Lower lobe of right lung (tissue), 2 donors: Measurements from ENCODE around the gene CLDN3. TPM values are rescaled to one million over a fixed set of nuclear protein-coding genes. Genes with fewer than 3 reads are reported as not detected.
A peak's percentile ranks its signal among the peaks of the same experiment; 100 is the strongest.
"Not testable (repeated sequence)": the region's sequence is repeated elsewhere in the genome, so short reads cannot be mapped to it uniquely, and the experiment has no call there.

Experiments
- ATAC-seq, 2 donors: fragments of 200-7000 bp; cut with Tn5 transposase; one replicate each; pipeline ENCODE4 v1.9.1; 2020 to 2022; ENCODE audit warnings: mild to moderate bottlenecking in 2 of 2, moderate library complexity in 2 of 2
- DNase-seq: peaks from one replicate; pipeline ENCODE4 v3.0.0-alpha.2; 2020
- H3K27ac ChIP-seq: fragments of 200-600 bp; one replicate; pipeline ENCODE4 v1.8.0; 2022
- H3K27me3 ChIP-seq: fragments of 200-600 bp; one replicate; pipeline ENCODE4 v1.8.0; 2022; ENCODE audit warnings: low read depth
- H3K36me3 ChIP-seq: fragments of 200-600 bp; one replicate; pipeline ENCODE4 v1.8.0; 2022; ENCODE audit warnings: mild to moderate bottlenecking
- H3K4me1 ChIP-seq: fragments of 200-600 bp; one replicate; pipeline ENCODE4 v1.8.0; 2022
- H3K4me3 ChIP-seq: fragments of 200-600 bp; one replicate; pipeline ENCODE4 v1.8.0; 2022; ENCODE audit warnings: mild to moderate bottlenecking
- H3K9me3 ChIP-seq: fragments of 200-600 bp; one replicate; pipeline ENCODE4 v1.8.0; 2022
- intact Hi-C: fragments of 100-400 bp; cut with DNase I; formaldehyde crosslinking; loops from one replicate; pipeline ENCODE4 v1.11.0; 2022
- total RNA-seq: library from RNA; stranded (reverse); fragmentation: NEBNext Ultra II Directional; extraction: Animal tissue kit (Norgen Biotek cat#: 25700); gene quantifications from one replicate; pipeline ENCODE4 v1.2.1, GENCODE V29; 2021
- TF ChIP-seq, protein P1 (sequence below): fragments of 200-600 bp; IDR thresholded peaks from one replicate; pipeline ENCODE4 v1.8.0; 2022; ENCODE audit warnings: antibody characterized with exemption, mild to moderate bottlenecking
- donor health status: DM: no; HTN: yes; CAD: no; lungs with severe emphysema.

The CLDN3 gene
- total RNA-seq, 1 donor from 2014 or later = 12.8 TPM

DNA sequence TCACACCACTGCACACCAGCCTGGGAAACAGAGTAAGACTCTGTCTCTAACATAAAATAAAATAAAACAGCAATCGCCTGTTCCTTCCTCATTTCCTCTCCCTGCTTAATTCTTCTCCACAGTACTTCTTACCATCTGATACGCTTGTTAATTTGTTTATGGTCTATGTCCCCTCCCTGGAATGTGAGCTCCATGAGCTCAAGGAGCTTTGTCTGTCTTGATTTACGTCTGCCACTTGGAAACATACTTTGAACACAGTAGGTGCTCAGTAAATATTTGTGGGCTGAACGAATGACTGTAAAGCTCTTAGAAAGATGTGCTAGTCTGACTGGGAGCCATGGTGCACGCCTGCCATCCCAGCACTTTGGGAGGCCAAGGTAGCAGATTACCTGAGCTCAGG is 41.5 kb downstream of the CLDN3 start:
- Histone ChIP-seq H3K4me1 (no peaks in the 10 kb centered on the region), H3K4me3 (no peak overlapping the region), H3K27ac (no peak overlapping the region), H3K36me3 (no peaks in the 10 kb centered on the region), H3K27me3 (peaks cover 9% of the 10 kb centered on the region), H3K9me3 (no peaks in the 10 kb centered on the region)
- DNase-seq (no peak), ATAC-seq (no peak)
- intact Hi-C loops = loop anchor here (10.0 kb wide), 1 partner anchor 124 kb away; no protein-coding TSS in a partner anchor
- TF ChIP-seq, protein P1, sequence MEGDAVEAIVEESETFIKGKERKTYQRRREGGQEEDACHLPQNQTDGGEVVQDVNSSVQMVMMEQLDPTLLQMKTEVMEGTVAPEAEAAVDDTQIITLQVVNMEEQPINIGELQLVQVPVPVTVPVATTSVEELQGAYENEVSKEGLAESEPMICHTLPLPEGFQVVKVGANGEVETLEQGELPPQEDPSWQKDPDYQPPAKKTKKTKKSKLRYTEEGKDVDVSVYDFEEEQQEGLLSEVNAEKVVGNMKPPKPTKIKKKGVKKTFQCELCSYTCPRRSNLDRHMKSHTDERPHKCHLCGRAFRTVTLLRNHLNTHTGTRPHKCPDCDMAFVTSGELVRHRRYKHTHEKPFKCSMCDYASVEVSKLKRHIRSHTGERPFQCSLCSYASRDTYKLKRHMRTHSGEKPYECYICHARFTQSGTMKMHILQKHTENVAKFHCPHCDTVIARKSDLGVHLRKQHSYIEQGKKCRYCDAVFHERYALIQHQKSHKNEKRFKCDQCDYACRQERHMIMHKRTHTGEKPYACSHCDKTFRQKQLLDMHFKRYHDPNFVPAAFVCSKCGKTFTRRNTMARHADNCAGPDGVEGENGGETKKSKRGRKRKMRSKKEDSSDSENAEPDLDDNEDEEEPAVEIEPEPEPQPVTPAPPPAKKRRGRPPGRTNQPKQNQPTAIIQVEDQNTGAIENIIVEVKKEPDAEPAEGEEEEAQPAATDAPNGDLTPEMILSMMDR = no peak

DNA sequence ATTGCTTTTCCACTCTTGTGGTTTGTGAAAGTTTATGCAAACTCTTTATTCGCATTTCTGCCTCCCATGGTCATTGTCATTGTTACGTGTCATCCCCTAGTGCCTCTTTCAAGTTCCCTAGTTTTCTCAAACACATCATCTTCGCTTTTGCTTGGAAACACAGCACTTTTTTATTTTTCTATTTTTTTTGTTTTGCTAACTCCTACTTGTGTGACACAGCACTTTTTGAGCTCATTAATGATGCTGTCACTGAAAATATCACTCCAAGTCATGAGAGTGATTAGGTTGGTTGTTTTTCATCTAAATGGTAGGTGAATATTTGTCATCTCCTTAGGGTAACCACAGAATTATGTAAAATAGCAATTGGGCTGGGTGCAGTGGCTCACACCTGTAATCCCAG is 42.1 kb downstream of the CLDN3 start:
- no peaks in the 10 kb centered on the region for H3K9me3 ChIP-seq
- no peaks in the 10 kb centered on the region for H3K4me1 ChIP-seq
- TF ChIP-seq, protein P1 = no peak
- H3K27ac ChIP-seq = no peak overlapping the region
- H3K36me3 ChIP-seq = no peaks in the 10 kb centered on the region
- H3K27me3 ChIP-seq = peaks cover 9% of the 10 kb centered on the region
- intact Hi-C loops = loop anchor here (10.0 kb wide), 1 partner anchor 123 kb away; no protein-coding TSS in a partner anchor
- H3K4me3 ChIP-seq = no peak overlapping the region
- ATAC-seq (no peak), DNase-seq (no peak)

DNA sequence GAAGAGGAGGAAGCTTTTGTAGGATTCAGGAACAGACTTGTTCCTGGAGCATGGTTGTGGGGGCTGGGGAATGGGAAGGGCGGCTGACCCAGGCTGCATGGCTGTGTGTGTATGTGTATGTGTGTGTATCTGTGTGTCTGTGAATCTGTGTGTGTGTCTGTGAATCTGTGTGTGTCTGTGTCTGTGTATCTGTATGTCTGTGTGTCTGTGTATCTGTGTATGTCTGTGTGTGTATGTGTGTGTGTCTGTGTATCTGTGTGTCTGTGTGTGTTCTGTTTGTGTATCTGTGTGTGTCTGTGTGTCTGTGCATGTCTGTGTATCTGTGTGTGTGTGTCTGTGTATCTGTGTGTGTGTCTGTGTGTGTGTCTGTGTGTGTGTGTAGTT is 44.0 kb downstream of the CLDN3 start:
- TF ChIP-seq, protein P1 = no peak
- intact Hi-C loops = loop anchor here (10.0 kb wide), 1 partner anchor 121 kb away; no protein-coding TSS in a partner anchor
- DNase-seq (no peak), ATAC-seq (peak; percentile 20 to 30)
- no peaks in the 10 kb centered on the region for H3K36me3 ChIP-seq
- H3K27me3 ChIP-seq = peaks cover 9% of the 10 kb centered on the region
- no peaks in the 10 kb centered on the region for H3K4me1 ChIP-seq
- H3K27ac ChIP-seq = no peak overlapping the region
- no peaks in the 10 kb centered on the region for H3K9me3 ChIP-seq
- H3K4me3 ChIP-seq = no peak overlapping the region

DNA sequence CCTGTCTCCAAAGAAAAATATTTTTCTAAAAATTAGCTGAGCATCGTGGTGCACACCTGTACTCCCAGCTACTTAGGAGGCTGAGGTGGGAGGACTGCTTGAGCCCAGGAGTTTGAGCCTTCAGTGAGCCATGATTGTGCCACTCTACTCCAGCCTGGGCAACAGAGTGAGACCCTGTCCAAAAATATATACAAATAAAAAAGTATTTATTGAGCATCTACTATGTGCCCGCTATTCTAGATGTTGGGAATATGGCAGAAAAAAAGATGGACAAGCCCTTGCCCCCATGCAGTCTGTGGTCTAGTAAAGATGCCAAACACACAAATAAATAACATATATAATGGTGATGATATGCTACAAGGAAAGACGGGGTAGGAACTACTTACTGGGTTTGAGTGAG is 46.3 kb downstream of the CLDN3 start:
- intact Hi-C loops = loop anchor here (10.0 kb wide), 1 partner anchor 119 kb away; no protein-coding TSS in a partner anchor

DNA sequence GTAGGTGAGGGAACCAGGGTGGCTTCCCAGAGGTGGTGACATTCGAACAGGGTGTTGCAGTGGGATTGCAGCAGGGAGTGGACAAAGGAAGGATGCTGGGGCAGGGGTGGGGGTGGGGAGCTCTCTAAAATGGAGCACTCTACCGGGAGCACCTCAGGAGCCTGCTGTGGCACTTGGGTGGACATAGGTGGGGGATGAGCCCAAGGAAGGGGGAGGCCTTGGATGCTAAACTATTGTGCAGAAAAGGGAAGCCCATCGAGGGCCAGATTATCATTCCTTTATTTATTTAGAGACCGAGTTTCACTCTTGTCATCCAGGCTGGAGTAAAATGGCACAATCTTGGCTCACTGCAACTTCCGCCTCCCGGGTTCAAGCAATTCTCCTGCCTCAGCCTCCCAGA is 47.3 kb downstream of the CLDN3 start:
- H3K9me3 ChIP-seq = no peaks in the 10 kb centered on the region
- intact Hi-C loops = loop anchor here (10.0 kb wide), 1 partner anchor 118 kb away; no protein-coding TSS in a partner anchor
- peaks cover 9% of the 10 kb centered on the region for H3K27me3 ChIP-seq
- H3K27ac ChIP-seq = no peak overlapping the region
- TF ChIP-seq, protein P1 = no peak
- H3K4me3 ChIP-seq = no peak overlapping the region
- H3K36me3 ChIP-seq = no peaks in the 10 kb centered on the region
- peaks cover 15% of the 10 kb centered on the region for H3K4me1 ChIP-seq
- ATAC-seq = no peak
- DNase-seq = no peak

More for the DNA sequence above, 46.3 kb downstream of the CLDN3 start:
- DNase-seq (no peak), ATAC-seq (no peak)
- Histone ChIP-seq H3K27ac (no peak overlapping the region), H3K9me3 (no peaks in the 10 kb centered on the region), H3K27me3 (peaks cover 9% of the 10 kb centered on the region), H3K4me3 (no peak overlapping the region), H3K36me3 (no peaks in the 10 kb centered on the region), H3K4me1 (peaks cover 4% of the 10 kb centered on the region)
- TF ChIP-seq, protein P1 = no peak

DNA sequence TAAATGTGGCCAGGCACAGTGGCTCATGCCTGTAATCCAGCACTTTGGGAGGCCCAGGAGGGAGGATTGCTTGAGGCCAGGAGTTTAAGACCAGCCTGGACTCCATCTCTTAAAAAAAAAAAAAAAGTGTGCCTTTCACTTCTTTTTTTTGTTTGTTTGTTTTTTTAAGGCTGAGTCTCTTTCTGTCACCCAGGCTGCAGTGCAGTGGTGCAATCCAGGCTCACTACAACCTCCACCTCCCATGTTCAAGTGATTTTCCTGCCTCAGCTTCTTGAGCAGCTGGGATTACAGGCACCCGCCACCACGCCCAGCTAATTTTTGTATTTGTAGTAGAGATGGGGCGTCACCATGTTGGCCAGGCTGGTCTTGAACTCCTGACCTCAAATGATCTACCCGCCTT is 47.9 kb downstream of the CLDN3 start:
- not testable (repeated sequence) for H3K27me3 ChIP-seq, H3K9me3 ChIP-seq, H3K4me3 ChIP-seq, DNase-seq, H3K27ac ChIP-seq, H3K36me3 ChIP-seq, ATAC-seq
- intact Hi-C loops = loop anchor here (10.0 kb wide), 1 partner anchor 117 kb away; no protein-coding TSS in a partner anchor
- H3K4me1 ChIP-seq = peaks cover 21% of the 10 kb centered on the region
